Measurements from ENCODE around the gene HSPBP1. TPM values are rescaled to one million over a fixed set of nuclear protein-coding genes. Genes with fewer than 3 reads are reported as not detected.

Gene HSPBP1
- total and polyA plus RNA-seq, 2 of the 13 experiments (the other 11 are each of a cell fraction or from before 2014, with no cell fraction given), result 22.3 to 33.7 TPM

DNA sequence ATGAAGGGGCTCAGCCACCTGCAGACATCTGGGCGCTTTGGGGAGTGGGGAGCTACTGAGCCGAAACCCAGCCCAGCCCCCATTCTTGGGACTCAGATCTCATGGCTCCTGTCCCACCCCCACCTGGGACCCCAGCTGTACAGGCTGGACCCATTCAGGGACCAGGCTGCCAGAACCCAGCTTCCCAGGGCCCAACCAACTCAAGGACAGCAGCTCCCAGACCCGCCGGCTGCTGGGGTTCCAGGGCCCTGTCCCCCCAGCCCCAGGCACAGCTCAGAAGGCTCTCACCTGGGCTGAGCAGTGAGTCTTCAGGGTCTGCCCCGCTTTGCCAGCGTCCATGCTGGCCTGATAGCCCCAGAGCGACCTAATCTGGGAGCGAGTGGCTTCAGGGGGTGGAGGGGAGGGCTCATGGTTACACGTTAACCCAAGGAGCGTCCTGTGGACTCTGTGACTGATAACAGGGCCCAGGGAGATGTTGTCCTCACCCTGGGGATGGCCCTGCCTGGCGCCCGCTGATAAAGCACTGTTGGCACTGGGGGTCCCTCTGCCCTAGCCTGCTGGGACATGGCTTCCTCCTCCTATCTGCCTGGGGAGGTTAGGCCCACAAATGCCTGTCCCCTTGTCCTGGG lies 51.4 kb downstream of the HSPBP1 start, which contains the start of gene TMEM86B (continued):
- TF ChIP-seq, protein P1, sequence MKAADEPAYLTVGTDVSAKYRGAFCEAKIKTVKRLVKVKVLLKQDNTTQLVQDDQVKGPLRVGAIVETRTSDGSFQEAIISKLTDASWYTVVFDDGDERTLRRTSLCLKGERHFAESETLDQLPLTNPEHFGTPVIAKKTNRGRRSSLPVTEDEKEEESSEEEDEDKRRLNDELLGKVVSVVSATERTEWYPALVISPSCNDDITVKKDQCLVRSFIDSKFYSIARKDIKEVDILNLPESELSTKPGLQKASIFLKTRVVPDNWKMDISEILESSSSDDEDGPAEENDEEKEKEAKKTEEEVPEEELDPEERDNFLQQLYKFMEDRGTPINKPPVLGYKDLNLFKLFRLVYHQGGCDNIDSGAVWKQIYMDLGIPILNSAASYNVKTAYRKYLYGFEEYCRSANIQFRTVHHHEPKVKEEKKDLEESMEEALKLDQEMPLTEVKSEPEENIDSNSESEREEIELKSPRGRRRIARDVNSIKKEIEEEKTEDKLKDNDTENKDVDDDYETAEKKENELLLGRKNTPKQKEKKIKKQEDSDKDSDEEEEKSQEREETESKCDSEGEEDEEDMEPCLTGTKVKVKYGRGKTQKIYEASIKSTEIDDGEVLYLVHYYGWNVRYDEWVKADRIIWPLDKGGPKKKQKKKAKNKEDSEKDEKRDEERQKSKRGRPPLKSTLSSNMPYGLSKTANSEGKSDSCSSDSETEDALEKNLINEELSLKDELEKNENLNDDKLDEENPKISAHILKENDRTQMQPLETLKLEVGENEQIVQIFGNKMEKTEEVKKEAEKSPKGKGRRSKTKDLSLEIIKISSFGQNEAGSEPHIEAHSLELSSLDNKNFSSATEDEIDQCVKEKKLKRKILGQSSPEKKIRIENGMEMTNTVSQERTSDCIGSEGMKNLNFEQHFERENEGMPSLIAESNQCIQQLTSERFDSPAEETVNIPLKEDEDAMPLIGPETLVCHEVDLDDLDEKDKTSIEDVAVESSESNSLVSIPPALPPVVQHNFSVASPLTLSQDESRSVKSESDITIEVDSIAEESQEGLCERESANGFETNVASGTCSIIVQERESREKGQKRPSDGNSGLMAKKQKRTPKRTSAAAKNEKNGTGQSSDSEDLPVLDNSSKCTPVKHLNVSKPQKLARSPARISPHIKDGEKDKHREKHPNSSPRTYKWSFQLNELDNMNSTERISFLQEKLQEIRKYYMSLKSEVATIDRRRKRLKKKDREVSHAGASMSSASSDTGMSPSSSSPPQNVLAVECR (CRISPR knock-in tag; IDR thresholded peaks at IDR 0.05; ENCODE audit: borderline replicate concordance), result peak; percentile 73; the same call in 1 of the 2 replicates
- no peak for TF ChIP-seq PHB2 (IDR thresholded peaks at IDR 0.05; ENCODE audit: partially characterized antibody)
- TF ChIP-seq, protein P2, sequence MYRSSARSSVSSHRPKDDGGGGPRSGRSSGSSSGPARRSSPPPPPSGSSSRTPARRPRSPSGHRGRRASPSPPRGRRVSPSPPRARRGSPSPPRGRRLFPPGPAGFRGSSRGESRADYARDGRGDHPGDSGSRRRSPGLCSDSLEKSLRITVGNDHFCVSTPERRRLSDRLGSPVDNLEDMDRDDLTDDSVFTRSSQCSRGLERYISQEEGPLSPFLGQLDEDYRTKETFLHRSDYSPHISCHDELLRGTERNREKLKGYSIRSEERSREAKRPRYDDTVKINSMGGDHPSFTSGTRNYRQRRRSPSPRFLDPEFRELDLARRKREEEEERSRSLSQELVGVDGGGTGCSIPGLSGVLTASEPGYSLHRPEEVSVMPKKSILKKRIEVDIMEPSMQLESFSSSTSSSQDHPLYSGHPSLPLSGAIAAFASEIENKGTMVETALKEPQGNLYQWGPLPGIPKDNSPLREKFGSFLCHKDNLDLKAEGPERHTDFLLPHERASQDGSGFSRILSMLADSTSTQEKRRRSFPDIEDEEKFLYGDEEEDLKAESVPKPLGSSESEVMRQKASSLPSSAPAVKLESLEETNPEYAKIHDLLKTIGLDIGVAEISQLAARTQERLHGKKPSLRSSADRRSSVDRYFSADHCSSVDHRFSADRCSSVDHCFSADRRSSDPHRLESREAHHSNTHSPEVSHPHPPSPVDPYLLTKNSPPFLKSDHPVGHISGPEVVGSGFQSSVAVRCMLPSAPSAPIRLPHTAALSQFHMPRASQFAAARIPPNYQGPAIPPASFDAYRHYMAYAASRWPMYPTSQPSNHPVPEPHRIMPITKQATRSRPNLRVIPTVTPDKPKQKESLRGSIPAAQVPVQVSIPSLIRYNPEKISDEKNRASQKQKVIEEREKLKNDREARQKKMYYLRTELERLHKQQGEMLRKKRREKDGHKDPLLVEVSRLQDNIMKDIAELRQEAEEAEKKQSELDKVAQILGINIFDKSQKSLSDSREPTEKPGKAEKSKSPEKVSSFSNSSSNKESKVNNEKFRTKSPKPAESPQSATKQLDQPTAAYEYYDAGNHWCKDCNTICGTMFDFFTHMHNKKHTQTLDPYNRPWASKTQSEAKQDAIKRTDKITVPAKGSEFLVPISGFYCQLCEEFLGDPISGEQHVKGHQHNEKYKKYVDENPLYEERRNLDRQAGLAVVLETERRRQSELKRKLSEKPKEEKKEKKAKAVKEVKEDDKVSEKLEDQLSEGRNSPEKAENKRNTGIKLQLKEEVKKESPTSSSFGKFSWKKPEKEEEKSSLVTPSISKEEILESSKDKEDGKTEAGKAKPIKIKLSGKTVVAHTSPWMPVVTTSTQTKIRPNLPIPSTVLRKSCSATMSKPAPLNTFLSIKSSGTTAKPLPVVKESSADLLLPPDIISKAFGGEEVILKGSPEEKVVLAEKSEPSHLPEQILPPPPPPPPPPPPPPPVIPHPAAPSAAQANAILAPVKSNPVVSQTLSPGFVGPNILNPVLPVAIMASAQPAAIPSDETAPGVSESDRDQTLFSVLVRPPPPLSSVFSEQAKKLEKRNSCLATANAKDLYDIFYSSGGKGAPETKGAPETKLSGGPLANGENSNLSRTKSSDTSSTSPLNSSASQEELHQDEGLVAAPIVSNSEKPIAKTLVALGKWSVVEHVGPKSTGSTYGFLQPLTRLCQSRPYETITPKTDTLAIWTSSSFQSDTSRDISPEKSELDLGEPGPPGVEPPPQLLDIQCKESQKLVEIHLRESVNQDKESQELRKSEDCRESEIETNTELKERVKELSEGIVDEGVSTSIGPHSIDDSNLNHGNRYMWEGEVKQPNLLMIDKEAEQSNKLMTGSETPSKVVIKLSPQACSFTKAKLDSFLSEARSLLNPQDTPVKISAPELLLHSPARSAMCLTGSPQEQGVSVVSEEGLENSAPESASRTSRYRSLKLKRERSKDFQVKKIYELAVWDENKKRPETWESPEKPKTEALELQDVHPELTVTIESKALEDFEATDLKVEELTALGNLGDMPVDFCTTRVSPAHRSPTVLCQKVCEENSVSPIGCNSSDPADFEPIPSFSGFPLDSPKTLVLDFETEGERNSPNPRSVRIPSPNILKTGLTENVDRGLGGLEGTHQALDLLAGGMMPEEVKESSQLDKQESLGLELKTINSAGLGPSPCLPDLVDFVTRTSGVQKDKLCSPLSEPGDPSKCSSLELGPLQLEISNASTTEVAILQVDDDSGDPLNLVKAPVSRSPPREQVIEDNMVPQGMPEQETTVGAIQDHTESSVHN (CRISPR knock-in tag; IDR thresholded peaks at IDR 0.05), result 0 out of 2 replicates have a peak, but pooled peaks have one; percentile 67
- TF ChIP-seq IRF2 (CRISPR knock-in tag; IDR thresholded peaks at IDR 0.05), result peak; percentile 28; the same call in 1 of the 2 replicates
- TF ChIP-seq HCFC1 (IDR thresholded peaks at IDR 0.05; ENCODE audit: low read depth, low read length), result no peak; the same call in 1 of the 2 replicates
- TF ChIP-seq KLF11 (CRISPR knock-in tag; IDR thresholded peaks at IDR 0.05), result peak; percentile 53; the same call in 1 of the 2 replicates
- 0 out of 2 replicates have a peak, but pooled peaks have one; percentile 51 for TF ChIP-seq ZNF543 (CRISPR knock-in tag; IDR thresholded peaks at IDR 0.05)
- TF ChIP-seq ATRX (CRISPR knock-in tag; IDR thresholded peaks at IDR 0.05; ENCODE audit: borderline replicate concordance), result no peak
- TF ChIP-seq PCBP1 (IDR thresholded peaks at IDR 0.05; ENCODE audit: borderline replicate concordance, low read depth, low read length), result no peak
- no peak for TF ChIP-seq HHEX (CRISPR knock-in tag; IDR thresholded peaks at IDR 0.05)
- 0 out of 2 replicates have a peak, but pooled peaks have one; percentile 44 for TF ChIP-seq RELA (CRISPR knock-in tag; IDR thresholded peaks at IDR 0.05)
- peak; percentile 79 for TF ChIP-seq SAP130 (CRISPR knock-in tag; IDR thresholded peaks at IDR 0.05; ENCODE audit: low read depth)
- TF ChIP-seq ZNF891 (CRISPR knock-in tag; IDR thresholded peaks at IDR 0.05), result no peak
- TF ChIP-seq PHF20 (CRISPR knock-in tag; IDR thresholded peaks at IDR 0.05), result peak; percentile 34; the same call in 1 of the 2 replicates

All from HepG2 (cell line).